IPS DF 19.7 (cell line): ENCODE data around the gene NEK4.
"Not testable (repeated sequence)": the region's sequence is repeated elsewhere in the genome, so short reads cannot be mapped to it uniquely, and the experiment has no call there.

Source experiments
- DNase-seq: peaks from one replicate; pipeline ENCODE4 v3.0.0-alpha.2; 2013; ENCODE audit warnings: low read depth, low spot score

The NEK4 gene

DNA sequence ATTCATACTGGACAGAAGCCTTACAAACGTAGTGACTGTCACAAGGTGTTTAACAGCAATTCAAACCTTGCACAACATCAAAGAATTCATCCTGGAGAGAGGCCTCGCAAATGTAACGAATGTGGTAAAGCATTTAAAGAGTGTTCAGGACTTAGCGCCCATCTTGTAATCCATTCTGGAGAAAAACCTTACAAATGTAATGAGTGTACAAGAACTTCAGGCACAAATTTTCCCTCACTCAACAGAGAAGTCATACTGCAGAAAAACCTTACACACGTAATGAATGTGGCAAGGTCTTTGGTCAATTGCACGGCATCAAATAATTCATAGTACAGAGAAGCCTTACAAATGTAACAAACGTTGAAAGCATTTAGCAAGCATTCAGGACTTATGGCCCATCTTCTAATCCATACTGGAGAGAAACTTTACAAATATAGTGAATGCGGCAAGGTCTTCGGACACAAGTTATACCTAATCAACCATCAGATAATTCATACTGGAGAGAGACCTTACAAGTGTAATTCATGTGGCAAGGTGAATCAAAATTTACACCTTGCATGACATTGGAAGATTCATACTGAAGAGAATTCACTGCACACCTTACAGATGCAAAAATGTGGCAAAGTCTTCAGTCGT is 37.4 kb downstream of the NEK4 start:
- DNase-seq, result no peak

DNA sequence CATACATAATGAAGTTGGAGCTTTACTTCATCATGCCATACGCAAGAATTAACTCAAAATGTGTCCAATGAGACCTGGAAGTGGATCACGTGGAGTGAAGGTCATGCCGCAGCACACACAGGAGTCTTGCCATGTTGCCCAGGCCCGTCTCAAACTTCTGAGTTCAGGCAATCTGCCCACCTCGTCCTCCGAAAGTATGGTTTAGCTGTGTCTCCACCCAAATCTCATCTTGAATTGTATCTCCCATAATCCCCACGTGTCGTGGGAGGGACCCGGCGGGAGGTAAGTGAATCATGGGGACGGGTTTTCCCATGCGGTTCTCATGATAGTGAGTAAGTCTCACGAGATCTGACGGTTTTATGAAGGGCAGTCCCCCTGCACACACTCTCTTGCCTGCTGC is 39.1 kb downstream of the NEK4 start:
- DNase-seq, result no peak

DNA sequence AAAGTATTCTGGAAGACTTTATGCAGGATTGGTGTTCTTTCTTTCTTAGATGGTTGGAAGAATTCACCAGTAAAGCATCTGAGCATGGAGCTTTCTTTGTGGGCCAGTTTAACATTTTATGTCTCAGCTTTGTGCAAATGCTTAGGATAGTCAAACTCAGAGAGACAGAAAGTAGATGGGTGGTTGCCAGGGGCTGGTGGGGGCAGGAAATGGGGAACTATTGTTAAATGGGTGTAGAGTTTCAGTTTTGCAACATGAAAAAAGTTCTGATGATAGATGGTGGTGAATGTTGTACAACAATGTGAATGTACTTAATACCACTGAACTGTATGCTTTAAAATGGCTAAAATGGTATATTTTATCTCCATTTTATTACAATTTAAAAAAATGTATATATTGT is 40.1 kb downstream of the NEK4 start:
- no peak for DNase-seq

DNA sequence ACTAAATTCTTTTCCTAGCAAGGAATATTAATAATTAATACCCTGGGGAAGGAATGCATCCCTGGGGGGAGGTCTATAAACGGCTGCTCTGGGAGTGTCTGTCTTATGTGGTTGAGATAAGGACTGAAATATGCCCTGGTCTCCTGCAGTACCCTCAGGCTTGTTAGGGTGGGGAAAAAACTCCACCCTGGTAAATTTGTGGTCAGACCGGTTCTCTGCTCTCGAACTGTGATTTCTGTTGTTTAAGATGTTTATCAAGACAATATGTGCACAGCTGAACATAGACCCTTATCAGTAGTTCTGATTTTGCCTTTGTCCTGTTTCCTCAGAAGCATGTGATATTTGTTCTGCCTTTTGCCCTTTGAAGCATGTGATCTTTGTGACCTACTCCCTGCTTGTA is 42.0 kb downstream of the NEK4 start:
- not testable (repeated sequence) for DNase-seq

DNA sequence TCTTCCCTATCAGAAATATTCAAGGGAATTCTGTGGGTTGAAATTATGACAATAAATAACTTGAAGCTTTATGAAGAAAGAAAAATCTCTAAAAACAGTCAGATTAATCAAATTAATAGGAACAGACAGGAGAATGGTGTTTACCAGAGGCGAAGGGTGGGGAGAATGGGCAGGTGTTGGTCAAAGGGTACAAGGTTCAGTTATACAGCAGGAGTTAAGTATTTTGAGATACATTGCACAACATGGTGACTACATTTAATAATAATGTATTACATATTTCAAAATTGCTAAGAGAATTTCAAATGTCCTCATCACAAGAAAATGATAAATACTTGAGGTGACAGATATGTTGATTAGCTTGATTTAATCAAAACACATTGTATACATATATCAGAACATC is 46.2 kb downstream of the NEK4 start:
- no peak for DNase-seq

DNA sequence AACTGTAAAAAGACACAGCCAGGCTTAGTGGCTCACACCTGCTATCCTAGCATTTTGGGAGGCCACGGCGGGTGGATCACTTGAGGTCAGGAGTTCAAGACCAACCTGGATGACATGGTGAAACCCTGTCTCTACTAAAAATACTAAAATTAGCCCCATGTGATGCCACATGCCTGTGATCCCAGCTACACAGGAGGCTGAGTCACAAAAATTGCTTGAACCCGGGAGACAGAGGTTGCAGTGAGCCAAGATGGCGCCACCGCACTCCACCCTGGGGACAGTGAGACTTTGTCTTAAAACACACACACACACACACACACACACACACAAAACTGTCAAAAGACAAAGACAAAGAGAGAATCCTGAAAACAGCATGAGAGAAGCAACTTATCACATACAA is 46.8 kb downstream of the NEK4 start:
- DNase-seq, result no peak

DNA sequence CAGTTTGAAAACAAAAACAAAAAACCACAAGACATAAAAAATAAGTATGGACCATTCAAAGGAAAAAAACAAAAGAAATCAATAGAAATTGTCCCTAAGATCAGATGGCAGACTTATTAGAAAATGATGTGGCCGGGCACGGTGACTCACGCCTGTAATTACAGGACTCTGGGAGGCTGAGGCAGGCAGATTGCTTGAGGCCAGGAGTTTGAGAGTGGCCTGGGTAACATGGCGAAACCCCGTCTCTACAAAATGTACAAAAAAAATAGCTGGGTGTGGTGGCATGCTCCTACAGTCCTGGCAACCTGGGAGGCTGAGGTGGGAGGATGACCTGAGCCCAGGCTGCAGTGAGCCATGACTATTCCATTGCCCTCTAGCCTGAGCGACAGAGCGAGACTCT is 48.2 kb downstream of the NEK4 start:
- no peak for DNase-seq

DNA sequence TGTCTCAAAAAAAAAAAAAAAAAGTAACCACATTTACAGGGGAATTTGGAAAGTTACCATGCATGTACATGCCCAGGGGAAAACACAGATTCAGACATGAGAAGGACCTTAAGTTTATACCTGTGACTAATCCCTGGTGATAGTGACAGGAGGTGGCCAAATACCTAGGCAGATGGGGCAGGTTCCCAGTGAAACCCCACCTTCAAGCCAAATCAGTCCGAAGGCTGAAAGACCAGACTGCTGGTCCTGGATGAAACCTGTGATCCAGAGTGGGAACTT is 49.1 kb downstream of the NEK4 start:
- DNase-seq, result no peak

DNA sequence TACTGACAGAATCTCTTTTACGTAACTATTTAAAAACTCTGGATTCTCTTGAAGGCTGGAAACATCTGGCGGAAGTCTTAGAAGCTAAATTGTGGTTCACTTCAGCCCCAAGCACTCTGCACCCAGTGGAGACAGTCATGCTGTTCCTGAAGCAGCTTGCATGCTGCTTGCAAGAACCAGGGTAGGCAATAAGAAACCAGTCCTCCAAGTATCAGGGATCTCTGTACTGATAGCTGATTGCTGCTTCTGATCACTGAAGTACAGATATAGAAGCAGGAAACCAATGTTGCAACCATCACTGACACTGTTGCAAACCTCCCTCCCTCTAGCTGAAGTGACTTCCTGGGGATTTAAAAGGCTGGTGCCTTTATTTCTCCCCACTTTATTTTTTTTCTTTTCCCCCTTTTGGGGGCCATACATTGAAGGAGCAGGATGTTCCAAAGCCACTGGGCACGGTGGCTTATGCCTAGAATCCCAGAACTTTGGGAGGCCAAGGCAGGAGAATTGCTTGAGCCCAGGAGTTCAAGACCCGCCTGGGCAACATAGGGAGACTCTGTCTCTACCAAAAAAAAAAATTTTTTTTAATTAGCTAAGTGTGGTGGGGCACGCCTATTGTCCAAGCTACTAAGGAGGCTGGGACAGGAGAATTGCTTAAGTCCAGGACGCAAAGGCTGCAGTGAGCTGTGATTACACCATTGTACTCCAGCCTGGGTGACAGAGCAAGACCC is 49.6 kb downstream of the NEK4 start:
- DNase-seq, result no peak

DNA sequence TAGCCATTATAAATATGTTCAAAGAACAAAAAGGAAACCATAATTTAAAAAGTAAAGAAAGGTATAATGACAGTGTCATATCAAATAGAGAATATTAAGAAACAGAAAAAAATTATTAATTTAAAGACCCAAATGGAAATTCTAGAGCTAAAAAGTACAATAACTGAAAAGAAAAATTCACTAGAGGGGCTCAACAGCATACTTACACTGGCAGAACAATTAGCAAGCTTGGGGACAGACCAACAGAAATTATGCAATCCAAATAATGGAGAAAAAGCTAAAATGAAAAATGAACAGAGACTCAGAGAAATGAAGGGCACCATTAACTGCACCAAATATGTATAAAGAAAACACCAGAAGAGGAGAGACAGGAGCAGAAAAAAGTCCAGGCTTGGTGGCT is 51.1 kb downstream of the NEK4 start:
- no peak for DNase-seq

DNA sequence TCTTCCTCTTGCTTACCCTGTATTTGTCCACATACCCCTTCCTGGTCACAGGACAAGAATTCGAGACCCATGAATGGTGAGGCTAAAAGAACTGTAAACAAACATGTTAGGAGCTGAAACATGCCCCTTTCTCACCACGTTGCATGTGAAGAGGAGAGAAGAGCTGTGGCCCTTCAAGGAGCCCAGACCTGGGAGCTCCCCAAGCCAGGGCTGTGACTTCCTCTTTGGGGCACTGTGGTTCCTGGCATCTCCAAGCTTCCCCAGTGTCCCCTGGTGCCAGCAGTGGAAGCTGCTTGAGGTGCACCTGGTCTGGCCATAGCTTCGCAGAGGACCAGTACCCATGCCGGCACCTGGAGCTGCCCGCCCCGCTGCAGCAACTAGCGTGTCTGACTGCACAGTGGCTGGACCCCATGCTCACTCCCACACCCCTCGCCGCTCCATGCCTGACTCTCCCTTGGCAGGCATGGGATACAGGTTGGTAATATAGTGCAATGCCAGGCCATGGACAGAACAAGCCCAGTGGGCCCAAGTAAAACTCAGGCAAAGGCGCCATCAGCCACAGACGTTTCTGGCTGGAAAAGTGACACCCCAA is 54.9 kb downstream of the NEK4 start:
- no peak for DNase-seq

DNA sequence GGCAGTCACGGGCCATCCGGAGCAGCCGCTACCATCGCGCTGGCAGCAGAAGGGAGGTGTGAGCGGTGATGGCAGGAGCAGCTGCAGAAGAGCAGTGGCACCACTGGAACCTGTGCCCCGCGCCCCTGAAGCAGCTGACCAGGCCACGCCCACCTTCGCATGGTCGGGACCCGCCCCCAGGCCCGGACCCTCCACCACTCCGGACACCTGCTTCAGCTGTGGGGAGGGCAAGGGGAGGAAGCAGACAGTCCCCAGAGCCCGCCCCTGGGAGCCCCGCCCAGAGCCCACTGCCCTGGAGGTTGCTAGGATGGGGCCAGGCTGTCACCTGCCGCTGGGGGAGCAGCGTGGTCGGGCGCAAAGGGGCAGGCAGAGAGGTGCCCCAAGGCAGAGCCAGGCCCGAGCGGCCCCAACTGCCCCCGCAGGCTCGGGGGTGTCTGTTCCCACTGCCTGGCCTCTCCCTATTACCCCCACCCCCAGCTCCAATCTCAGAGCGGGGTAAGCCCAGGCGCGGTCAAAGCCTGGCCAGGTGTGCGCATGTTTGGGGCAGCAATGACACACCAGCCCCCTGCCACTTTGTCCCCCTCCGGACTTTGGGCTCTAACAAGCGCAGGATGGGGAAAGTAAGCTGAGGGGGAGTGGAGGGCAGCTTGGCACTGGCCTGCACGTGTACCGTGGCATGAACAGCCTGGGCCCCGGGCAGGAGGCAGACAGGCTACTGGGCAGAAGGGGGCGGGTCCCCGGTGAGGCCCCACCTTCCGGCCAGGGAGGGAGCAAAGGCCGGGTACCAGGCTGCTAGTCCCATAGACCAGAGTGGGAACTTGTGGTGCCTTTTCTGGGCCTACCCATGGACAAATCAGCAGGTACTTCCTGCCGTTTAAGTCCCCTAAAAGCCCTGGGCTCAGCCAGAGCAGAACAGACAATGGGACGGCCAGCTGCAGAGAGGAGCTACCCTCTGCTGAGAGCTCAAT is 56.1 kb downstream of the NEK4 start:
- peak; percentile 86 for DNase-seq

DNA sequence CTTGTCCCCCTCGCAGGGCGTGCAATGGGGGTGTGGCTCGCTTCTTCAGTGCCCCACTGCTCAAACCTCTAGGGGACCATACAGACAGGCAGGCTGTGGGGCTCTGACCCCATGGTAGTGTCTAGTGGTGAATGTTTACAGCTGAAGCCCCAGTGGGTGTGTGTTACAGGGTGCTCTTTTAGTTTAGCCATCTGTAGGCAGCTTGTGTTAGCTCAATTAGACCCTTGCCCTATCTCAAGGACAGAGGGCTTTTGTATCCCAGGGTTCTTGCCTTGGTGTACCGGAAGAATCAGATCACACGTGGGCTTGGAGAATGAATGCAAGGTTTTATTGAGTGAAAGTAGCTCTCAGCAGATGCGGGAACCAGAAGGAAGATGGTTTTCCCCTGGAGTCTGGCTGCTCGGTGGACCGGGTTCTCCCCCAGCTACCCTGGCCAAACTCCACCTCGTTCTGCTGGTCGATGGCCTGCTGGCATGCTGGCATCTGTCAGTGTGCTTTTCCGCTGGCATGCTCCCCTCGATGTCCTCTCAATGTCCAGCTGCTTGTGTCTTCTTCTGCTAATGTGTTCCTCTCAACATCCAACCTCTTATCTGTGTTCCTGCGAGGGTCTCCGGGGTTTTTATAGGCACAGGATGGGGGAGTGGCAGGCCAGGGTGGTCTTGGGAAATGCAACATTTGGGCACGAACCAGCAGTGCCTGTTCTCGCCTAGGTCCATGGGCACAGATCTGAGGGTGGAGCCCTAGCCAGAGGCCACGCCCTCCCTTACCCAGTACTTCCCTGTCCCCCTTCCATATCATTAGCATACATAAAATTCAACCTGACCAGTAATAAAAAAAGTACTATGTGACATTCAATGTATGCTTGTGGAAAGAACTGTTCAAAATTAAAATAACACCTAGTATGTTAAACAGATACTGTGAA is 58.2 kb downstream of the NEK4 start:
- DNase-seq, result no peak

DNA sequence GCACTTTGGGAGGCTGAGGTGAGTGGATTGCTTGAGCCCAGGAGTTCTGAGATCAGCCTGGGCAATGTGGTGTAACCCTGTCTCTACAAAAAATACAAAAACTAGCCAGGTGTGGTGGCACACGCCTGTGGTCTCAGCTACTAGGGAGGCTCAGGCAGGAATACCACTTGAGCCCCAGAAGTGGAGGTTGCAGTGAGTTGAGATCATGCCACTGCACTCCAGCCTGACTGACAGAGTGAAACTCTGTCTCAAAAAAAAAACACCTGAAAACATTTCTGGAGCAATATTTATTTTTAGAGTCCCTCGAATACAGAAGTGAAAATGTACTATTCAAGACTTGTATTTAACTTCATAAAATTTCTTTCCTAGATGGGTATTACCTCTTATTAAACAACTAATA is 60.2 kb downstream of the NEK4 start:
- DNase-seq, result no peak

DNA sequence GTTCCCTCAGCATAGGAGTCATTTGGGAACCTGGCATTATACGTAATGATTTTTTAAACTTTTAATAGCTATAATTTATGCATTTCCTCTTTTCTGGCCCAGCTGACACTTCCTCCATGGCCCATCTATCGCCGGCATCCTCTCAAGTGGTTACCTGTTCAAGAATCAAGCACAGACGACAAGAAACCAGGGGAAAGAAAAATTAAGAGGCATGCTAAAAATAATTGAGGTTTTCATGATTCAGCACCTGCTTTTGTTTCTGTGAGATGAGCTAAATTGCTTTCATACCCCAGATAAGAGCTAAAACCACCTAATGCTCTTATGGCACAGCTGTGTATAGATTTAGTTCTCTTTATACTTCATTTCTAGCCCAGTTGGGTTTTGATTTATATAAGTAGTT is 63.2 kb downstream of the NEK4 start:
- DNase-seq, result no peak

DNA sequence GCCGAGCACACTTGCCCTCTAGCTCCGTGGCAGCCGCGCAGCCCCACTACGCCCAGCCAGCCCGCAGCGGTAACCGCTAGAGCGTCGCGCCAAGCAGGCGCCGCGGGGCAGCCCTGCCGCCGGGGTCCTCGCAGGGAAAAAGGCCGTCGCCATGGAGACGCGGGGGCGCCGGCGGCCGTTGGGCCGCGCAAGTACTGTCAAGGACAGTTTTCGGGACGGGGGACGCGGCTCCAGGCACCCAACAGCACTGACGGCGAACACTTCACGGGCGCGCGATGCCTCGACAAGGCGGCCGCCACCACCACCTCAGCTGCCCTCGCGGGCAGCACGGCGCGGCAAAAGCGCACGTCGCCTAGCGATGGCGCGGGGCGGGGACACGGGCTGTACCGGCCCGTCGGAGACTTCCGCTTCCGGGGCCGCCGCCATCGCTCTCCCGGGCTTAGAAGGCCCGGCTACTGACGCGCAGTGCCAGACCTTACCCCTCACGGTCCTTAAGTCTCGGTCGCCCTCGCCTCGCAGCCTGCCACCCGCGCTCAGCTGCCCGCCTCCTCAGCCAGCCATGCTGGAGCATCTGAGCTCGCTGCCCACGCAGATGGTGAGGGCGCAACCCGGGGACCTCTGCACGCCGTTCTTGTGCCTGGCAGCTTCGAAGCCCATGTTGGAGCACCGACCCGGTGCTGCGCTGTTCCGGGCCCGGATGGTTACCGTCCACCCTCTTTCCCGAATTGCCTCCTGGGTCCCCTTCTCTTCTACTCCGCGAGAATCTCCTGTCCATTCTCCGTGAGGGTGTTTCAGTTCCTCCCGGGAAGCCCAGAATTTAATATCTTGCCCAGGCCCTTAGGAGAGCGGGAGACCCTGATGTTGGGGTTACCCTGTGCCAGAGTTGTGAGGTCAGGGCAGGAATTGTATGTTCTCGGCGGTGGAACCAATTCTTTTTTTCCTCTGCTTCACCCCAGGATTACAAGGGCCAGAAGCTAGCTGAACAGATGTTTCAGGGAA is 64.8 kb downstream of the NEK4 start, which contains the start of the genes GLT8D1 and SPCS1:
Gene GLT8D1 (minus strand): TSS at position 104 of the 999 bp plus-strand sequence. CDS start 5,331 bp downstream, outside the sequence.
Gene SPCS1 (plus strand): TSS at position 419 of the 999 bp plus-strand sequence. CDS start 141 bp downstream, at position 560.
- DNase-seq, result no peak

DNA sequence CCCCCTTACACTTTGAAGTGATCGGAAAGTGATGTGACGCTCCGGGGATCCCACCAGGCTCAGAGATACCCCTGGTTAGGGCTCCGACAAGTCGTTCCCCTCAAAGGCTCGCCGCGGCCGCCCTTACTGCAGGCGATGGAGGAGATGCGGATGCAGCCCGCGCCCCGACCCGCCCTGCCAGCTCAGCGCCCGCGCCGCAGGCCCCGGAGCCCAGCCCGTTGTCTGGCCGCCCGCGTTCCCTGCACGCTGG is 65.4 kb downstream of the NEK4 start:
- no peak for DNase-seq

DNA sequence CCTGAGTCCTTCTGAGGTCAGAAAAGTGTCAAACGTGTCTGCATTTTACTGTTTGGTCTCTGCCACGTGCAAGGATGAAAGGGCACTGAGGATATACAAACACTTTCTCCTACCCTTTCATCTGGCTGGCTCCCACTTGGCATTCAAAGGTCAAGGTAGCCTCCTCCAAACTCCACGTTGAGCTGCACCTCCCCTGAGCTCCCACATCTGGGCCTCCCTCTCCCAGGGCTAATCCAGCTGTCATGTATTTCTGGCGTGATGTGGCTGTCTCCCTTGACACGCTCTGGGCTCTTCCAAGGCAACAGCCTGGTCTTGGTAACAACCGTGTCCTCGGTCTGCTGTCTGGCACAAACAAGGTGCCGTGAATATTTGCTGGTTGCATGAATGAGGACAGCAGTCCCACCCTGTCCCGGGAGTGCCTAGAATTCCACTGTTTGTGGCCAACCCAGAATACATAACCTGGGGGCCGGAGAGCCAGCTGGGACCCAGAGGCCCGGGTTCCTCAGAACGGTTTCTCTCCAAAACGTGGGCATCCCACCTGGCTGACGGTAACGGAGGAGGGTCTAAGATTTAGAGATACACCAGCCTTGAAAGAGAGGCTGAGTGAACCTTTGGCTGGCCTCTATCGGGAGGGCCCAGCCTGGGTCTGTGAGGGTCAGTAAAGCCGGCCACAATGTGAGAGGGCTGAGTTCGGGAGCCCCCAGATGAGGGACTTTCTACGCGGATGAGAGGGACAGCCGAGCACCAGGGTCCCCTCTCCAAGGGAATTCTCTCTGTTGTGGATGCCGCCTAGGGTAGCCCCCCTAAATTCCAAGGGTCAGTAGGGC is 65.9 kb downstream of the NEK4 start:
- DNase-seq, result no peak

DNA sequence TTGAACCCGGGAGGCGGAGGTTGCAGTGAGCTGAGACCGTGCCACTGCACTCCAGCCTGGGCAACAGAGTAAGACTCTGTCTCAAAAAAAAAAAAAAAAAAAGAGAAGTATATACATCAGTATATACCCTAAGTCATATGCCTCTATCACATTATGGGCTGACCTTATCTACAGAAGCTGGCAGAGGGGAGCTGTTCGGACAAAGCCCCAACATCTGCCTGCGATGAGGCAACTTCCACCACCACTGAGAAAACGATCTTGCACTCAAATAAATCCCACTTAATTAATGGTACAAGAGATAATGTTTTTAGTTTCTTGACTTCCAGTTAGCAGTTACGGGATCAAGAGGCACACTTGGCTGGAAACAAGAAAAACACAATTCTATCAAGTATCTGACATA is 67.4 kb downstream of the NEK4 start:
- no peak for DNase-seq
